Neural progenitor cell (in vitro differentiated cells): ENCODE measurements around the gene SYMPK. TPM values are rescaled to one million over a fixed set of nuclear protein-coding genes. Genes with fewer than 3 reads are reported as not detected.

Source experiments
- DNase-seq: peaks from one replicate; pipeline ENCODE4 v3.0.0-alpha.2; 2016; ENCODE audit warnings: low spot score
- H2AFZ ChIP-seq: fragments of 200-600 bp; sonication (generic); replicated peaks from 2 replicates; pipeline ENCODE4 v1.6.1; 2016; ENCODE audit warnings: antibody characterized with exemption
- H3F3A ChIP-seq: fragments of 200-600 bp; sonication (generic); 2 replicates; pipeline ENCODE4 v1.6.1; 2016; ENCODE audit warnings: antibody characterized with exemption, low read depth
- H3K27ac ChIP-seq: fragments of 200-600 bp; sonication (generic); 2 replicates; pipeline ENCODE4 v1.5.1; 2016; ENCODE audit warnings: mild to moderate bottlenecking
- H3K27me3 ChIP-seq: fragments of 200-600 bp; sonication (generic); 2 replicates; pipeline ENCODE4 v1.6.1; 2016; ENCODE audit warnings: mild to moderate bottlenecking, moderate library complexity
- H3K36me3 ChIP-seq: fragments of 200-600 bp; sonication (generic); 2 replicates; pipeline ENCODE4 v1.5.1; 2016
- H3K4me1 ChIP-seq: fragments of 200-600 bp; sonication (generic); 2 replicates; pipeline ENCODE4 v1.6.1; 2016; ENCODE audit warnings: mixed run types
- H3K4me2 ChIP-seq: fragments of 200-600 bp; sonication (generic); 2 replicates; pipeline ENCODE4 v1.6.1; 2016
- H3K4me3 ChIP-seq: fragments of 200-600 bp; sonication (generic); 2 replicates; pipeline ENCODE4 v1.5.1; 2016
- H3K79me2 ChIP-seq: fragments of 200-600 bp; sonication (generic); 2 replicates; pipeline ENCODE4 v1.6.1; 2016; ENCODE audit warnings: low read depth
- H3K9ac ChIP-seq: fragments of 200-600 bp; sonication (generic); 2 replicates; pipeline ENCODE4 v1.6.1; 2016
- H3K9me3 ChIP-seq: fragments of 200-600 bp; sonication (generic); 2 replicates; pipeline ENCODE4 v1.5.1; 2016; ENCODE audit warnings: low read depth
- H4K20me1 ChIP-seq: fragments of 200-600 bp; sonication (generic); 2 replicates; pipeline ENCODE4 v1.6.1; 2016; ENCODE audit warnings: low read depth
- H3K27ac Mint-ChIP-seq: 3 replicates; pipeline ENCODE4 v1.8.0; 2021; ENCODE audit warnings: mixed read lengths
- H3K27me3 Mint-ChIP-seq: 2 replicates; pipeline ENCODE4 v1.8.0; 2022; ENCODE audit warnings: low read depth, mild to moderate bottlenecking, inconsistent platforms, moderate library complexity, mixed read lengths; ENCODE audit not compliant: insufficient read depth
- H3K36me3 Mint-ChIP-seq: 3 replicates; pipeline ENCODE4 v1.8.0; 2021; ENCODE audit warnings: mixed read lengths
- H3K4me1 Mint-ChIP-seq: 3 replicates; pipeline ENCODE4 v1.8.0; 2021; ENCODE audit warnings: mixed read lengths
- H3K4me3 Mint-ChIP-seq: 3 replicates; pipeline ENCODE4 v1.8.0; 2021; ENCODE audit warnings: mild to moderate bottlenecking, moderate library complexity, mixed read lengths
- H3K9me3 Mint-ChIP-seq: 3 replicates; pipeline ENCODE4 v1.8.0; 2020; ENCODE audit warnings: mixed read lengths
- CTCF ChIP-seq: fragments of 200-600 bp; sonication (generic); IDR thresholded peaks from 2 replicates; pipeline ENCODE4 v1.5.1; 2017; ENCODE audit warnings: antibody characterized with exemption, mild to moderate bottlenecking
- EZH2 ChIP-seq: fragments of 200-600 bp; sonication (generic); IDR thresholded peaks from 2 replicates; pipeline ENCODE4 v1.6.1; 2017; ENCODE audit warnings: antibody characterized with exemption, mild to moderate bottlenecking, moderate library complexity
- EZH2phosphoT487 ChIP-seq: fragments of 200-600 bp; sonication (generic); IDR thresholded peaks from 2 replicates; pipeline ENCODE4 v1.6.1; 2017; ENCODE audit warnings: antibody characterized with exemption
- total RNA-seq: library from RNA; depleted of rRNA; stranded (reverse); fragments of >200 nt; gene quantifications from 2 replicates; pipeline ENCODE4 v1.2.3, GENCODE V29; 2015; ENCODE audit warnings: low replicate concordance

The SYMPK gene
- total RNA-seq, 1 donor from 2014 or later: 38.3 TPM

GRCh38 chr19:45879971-45880370, 17.0 kb upstream of the SYMPK start:
- Histone ChIP-seq H3K36me3 (no peaks in the 10 kb centered on the region), H3K27me3 (no peaks in the 10 kb centered on the region), H2AFZ (no peak overlapping the region), H3F3A (peaks cover 22% of the 10 kb centered on the region), H3K4me3 (no peak overlapping the region), H3K9me3 (no peaks in the 10 kb centered on the region), H3K4me2 (no peak overlapping the region), H4K20me1 (peaks cover 20% of the 10 kb centered on the region), H3K79me2 (peaks cover 14% of the 10 kb centered on the region), H3K9ac (no peak overlapping the region), H3K4me1 (peaks cover 29% of the 10 kb centered on the region), H3K27ac (no peak overlapping the region)
- Mint-ChIP-seq H3K4me1 (peaks cover 46% of the 10 kb centered on the region), H3K9me3 (no peaks in the 10 kb centered on the region), H3K36me3 (peaks cover 4% of the 10 kb centered on the region), H3K4me3 (peak overlapping the region; percentile 12), H3K27ac (no peak overlapping the region), H3K27me3 (peaks cover 16% of the 10 kb centered on the region)
- DNase-seq: no peak
- TF ChIP-seq CTCF: no peak
- no peak for TF ChIP-seq EZH2phosphoT487
- TF ChIP-seq EZH2: no peak

- Histone ChIP-seq H3K4me3 (no peak overlapping the region), H3K27ac (no peak overlapping the region), H4K20me1 (peaks cover 11% of the 10 kb centered on the region), H3K9me3 (no peaks in the 10 kb centered on the region), H3K4me2 (no peak overlapping the region), H3K4me1 (peaks cover 27% of the 10 kb centered on the region), H3K79me2 (peaks cover 5% of the 10 kb centered on the region), H3K9ac (no peak overlapping the region), H3K27me3 (no peaks in the 10 kb centered on the region), H2AFZ (no peak overlapping the region), H3F3A (peaks cover 19% of the 10 kb centered on the region), H3K36me3 (no peaks in the 10 kb centered on the region)
- DNase-seq: no peak
- peaks cover 49% of the 10 kb centered on the region for H3K4me1 Mint-ChIP-seq
- no peaks in the 10 kb centered on the region for H3K9me3 Mint-ChIP-seq
- H3K4me3 Mint-ChIP-seq: peak overlapping the region; percentile 64
- no peak for TF ChIP-seq EZH2phosphoT487
- TF ChIP-seq EZH2: no peak
- TF ChIP-seq CTCF: no peak
- peaks cover 19% of the 10 kb centered on the region for H3K27me3 Mint-ChIP-seq
- peaks cover 4% of the 10 kb centered on the region for H3K36me3 Mint-ChIP-seq
- H3K27ac Mint-ChIP-seq: peak overlapping the region; percentile 70
Measured at GRCh38 chr19:45879055-45879454, 16.1 kb upstream of the SYMPK start.

- no peaks in the 10 kb centered on the region for H3K9me3 ChIP-seq
- H3K4me3 ChIP-seq: no peak overlapping the region
- TF ChIP-seq CTCF (no peak), EZH2phosphoT487 (no peak), EZH2 (no peak)
- peaks cover 2% of the 10 kb centered on the region for H3K36me3 Mint-ChIP-seq
- H3K79me2 ChIP-seq: no peaks in the 10 kb centered on the region
- peaks cover 18% of the 10 kb centered on the region for H3F3A ChIP-seq
- no peak overlapping the region for H2AFZ ChIP-seq
- H3K9me3 Mint-ChIP-seq: no peaks in the 10 kb centered on the region
- no peak overlapping the region for H3K27ac ChIP-seq
- H3K4me2 ChIP-seq: no peak overlapping the region
- peaks cover 26% of the 10 kb centered on the region for H3K4me1 ChIP-seq
- no peaks in the 10 kb centered on the region for H3K27me3 ChIP-seq
- H3K27ac Mint-ChIP-seq: peak overlapping the region; percentile 3
- H3K9ac ChIP-seq: no peak overlapping the region
- peaks cover 17% of the 10 kb centered on the region for H3K27me3 Mint-ChIP-seq
- no peaks in the 10 kb centered on the region for H3K36me3 ChIP-seq
- peaks cover 46% of the 10 kb centered on the region for H3K4me1 Mint-ChIP-seq
- no peak overlapping the region for H3K4me3 Mint-ChIP-seq
- H4K20me1 ChIP-seq: peaks cover 4% of the 10 kb centered on the region
- DNase-seq: no peak
Measured at GRCh38 chr19:45878043-45878794, 15.3 kb upstream of the SYMPK start.
